HepG2 (cell line): Measurements from ENCODE around the gene ATP6V1C2.

Experiments
- MXD4 ChIP-seq: IDR thresholded peaks from 2 replicates; pipeline ENCODE4 v1.6.1; 2016; ENCODE audit warnings: mild to moderate bottlenecking, missing biosample characterization, missing genetic modification reagents
- THYN1 ChIP-seq: sonication (generic); formaldehyde crosslinking; IDR thresholded peaks from 2 replicates; pipeline ENCODE4 v1.8.1; 2023; ENCODE audit warnings: low read depth, mild to moderate bottlenecking, moderate library complexity, missing genetic modification reagents, borderline replicate concordance

GRCh38 chr2:10794876-10795275 is 73.4 kb downstream of the ATP6V1C2 start:
- TF ChIP-seq MXD4: no peak
- TF ChIP-seq THYN1: no peak
